GM23248 (cell line): Measurements from ENCODE around the gene NKAIN1.

Source experiments
- EZH2 ChIP-seq: fragments of 200-600 bp; sonication (generic); IDR thresholded peaks from 2 replicates; pipeline ENCODE4 v1.6.1; 2018; ENCODE audit warnings: antibody characterized with exemption, mild to moderate bottlenecking; ENCODE audit not compliant: insufficient read depth, poor library complexity, severe bottlenecking
- EZH2phosphoT487 ChIP-seq: fragments of 200-600 bp; sonication (generic); IDR thresholded peaks from 2 replicates; pipeline ENCODE4 v1.6.1; 2018; ENCODE audit warnings: antibody characterized with exemption, moderate library complexity, mild to moderate bottlenecking, low read depth; ENCODE audit not compliant: insufficient read depth

- TF ChIP-seq EZH2 (no peak), EZH2phosphoT487 (no peak)
These were observed 95.2 kb downstream of the NKAIN1 start for GRCh38 chr1:31144442-31144841.
